ENCODE data around the gene ATP8B3. TPM values are rescaled to one million over a fixed set of nuclear protein-coding genes. Genes with fewer than 3 reads are reported as not detected.

ATP8B3 gene
- total RNA-seq, 1 donor from 2014 or later: 1.1 TPM

GRCh38 chr19:1815605-1816529 is 3.8 kb upstream of the ATP8B3 start:
- TF ChIP-seq, protein P1, sequence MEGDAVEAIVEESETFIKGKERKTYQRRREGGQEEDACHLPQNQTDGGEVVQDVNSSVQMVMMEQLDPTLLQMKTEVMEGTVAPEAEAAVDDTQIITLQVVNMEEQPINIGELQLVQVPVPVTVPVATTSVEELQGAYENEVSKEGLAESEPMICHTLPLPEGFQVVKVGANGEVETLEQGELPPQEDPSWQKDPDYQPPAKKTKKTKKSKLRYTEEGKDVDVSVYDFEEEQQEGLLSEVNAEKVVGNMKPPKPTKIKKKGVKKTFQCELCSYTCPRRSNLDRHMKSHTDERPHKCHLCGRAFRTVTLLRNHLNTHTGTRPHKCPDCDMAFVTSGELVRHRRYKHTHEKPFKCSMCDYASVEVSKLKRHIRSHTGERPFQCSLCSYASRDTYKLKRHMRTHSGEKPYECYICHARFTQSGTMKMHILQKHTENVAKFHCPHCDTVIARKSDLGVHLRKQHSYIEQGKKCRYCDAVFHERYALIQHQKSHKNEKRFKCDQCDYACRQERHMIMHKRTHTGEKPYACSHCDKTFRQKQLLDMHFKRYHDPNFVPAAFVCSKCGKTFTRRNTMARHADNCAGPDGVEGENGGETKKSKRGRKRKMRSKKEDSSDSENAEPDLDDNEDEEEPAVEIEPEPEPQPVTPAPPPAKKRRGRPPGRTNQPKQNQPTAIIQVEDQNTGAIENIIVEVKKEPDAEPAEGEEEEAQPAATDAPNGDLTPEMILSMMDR (conservative IDR thresholded peaks at IDR 0.05): no peak
- Mint-ChIP-seq H3K4me1 (peaks cover 11% of the 10 kb centered on the region), H3K4me3 (no peak overlapping the region), H3K27me3 (ENCODE audit: low read depth) (peaks cover 10% of the 10 kb centered on the region), H3K36me3 (ENCODE audit: low read depth) (peaks cover 3% of the 10 kb centered on the region), H3K27ac (ENCODE audit: unreplicated experiment) (no peak overlapping the region), H3K9me3 (no peaks in the 10 kb centered on the region)
- no peak for DNase-seq (ENCODE audit: low read depth, low spot score)

GRCh38 chr19:1814833-1815604 is 2.9 kb upstream of the ATP8B3 start:
- Mint-ChIP-seq H3K4me3 (no peak overlapping the region), H3K9me3 (no peaks in the 10 kb centered on the region), H3K4me1 (peaks cover 11% of the 10 kb centered on the region), H3K27ac (ENCODE audit: unreplicated experiment) (no peak overlapping the region), H3K27me3 (ENCODE audit: low read depth) (peaks cover 15% of the 10 kb centered on the region), H3K36me3 (ENCODE audit: low read depth) (no peaks in the 10 kb centered on the region)
- TF ChIP-seq, protein P1 (conservative IDR thresholded peaks at IDR 0.05): no peak
- DNase-seq (ENCODE audit: low read depth, low spot score): no peak

GRCh38 chr19:1814391-1814790 is 2.3 kb upstream of the ATP8B3 start:
- Mint-ChIP-seq H3K9me3 (no peaks in the 10 kb centered on the region), H3K4me3 (no peak overlapping the region), H3K27me3 (ENCODE audit: low read depth) (peaks cover 15% of the 10 kb centered on the region), H3K4me1 (peaks cover 11% of the 10 kb centered on the region), H3K36me3 (ENCODE audit: low read depth) (no peaks in the 10 kb centered on the region), H3K27ac (ENCODE audit: unreplicated experiment) (no peak overlapping the region)
- DNase-seq (ENCODE audit: low read depth, low spot score): no peak
- TF ChIP-seq, protein P1 (conservative IDR thresholded peaks at IDR 0.05): no peak

DNA sequence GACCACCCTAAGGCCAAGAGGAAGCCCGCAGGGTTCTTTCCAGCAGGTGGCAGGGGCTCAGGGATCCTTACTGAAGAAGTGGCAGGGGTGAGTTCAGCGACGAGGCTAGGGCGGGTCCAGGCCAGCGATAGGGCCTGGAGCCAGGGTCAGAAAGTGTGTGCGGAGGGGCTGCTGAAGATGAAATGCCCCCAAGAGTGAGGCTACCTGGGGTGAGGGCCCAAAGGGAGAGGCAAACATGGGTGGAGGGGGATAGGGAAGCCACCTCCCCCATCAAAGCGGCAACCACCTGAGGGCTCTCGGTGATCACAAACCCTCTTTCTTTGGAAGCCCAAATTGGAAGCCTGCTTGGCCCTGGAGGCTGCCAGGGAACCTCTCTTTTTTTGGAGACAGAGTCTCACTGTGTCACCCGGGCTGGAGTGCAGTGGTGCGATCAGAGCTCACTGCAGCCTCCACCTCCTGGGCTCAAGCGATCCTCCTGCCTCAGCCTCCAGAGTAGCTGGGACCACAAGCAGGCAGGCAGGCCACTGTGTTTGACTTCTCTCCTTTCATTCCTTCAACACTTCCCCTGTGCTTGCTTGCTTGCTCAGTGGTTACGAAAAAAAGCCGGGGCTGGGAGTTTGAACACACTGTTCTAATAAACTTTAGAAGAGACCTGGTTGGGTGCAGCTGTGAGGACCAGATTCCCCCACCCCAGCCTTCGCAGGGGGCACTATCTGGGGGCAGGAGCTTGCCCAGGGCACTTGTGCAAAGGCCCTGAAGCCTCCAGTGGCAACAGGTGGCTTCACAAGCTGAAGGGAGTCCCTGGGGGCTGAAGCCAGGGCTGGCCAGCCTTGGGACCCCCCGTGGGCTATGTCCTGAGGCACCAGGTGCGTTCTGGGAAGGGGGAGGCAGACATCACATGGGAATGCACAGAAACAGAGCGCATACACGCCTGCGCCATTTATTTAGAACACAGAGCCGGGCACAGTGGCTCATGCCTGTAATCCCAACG is 1.4 kb upstream of the ATP8B3 start:
- peak overlapping the region; percentile 92 for H3K4me3 Mint-ChIP-seq
- DNase-seq (ENCODE audit: low read depth, low spot score): no peak
- peaks cover 15% of the 10 kb centered on the region for H3K27me3 Mint-ChIP-seq (ENCODE audit: low read depth)
- no peaks in the 10 kb centered on the region for H3K36me3 Mint-ChIP-seq (ENCODE audit: low read depth)
- H3K27ac Mint-ChIP-seq (ENCODE audit: unreplicated experiment): no peak overlapping the region
- peaks cover 11% of the 10 kb centered on the region for H3K4me1 Mint-ChIP-seq
- no peaks in the 10 kb centered on the region for H3K9me3 Mint-ChIP-seq
- TF ChIP-seq, protein P1 (conservative IDR thresholded peaks at IDR 0.05): no peak
